Choroid plexus epithelial cell (primary cell): Measurements from ENCODE around the gene TCERG1L.

ENCODE experiments used
- DNase-seq: peaks from one replicate; pipeline ENCODE4 v3.0.0-alpha.2; 2010; ENCODE audit warnings: low read depth
- H3K4me3 ChIP-seq: 2 replicates; pipeline ENCODE4 v1.5.1; 2011; ENCODE audit warnings: low read depth, mild to moderate bottlenecking, control low read depth, low read length, moderate library complexity
- CTCF ChIP-seq: conservative IDR thresholded peaks from 2 replicates; pipeline ENCODE4 v1.5.1; 2011; ENCODE audit warnings: low read depth, mild to moderate bottlenecking, control low read depth, inconsistent platforms, low read length, moderate library complexity

The TCERG1L gene

GRCh38 chr10:131065673-131066305, 245.7 kb downstream of the TCERG1L start:
- no peak for TF ChIP-seq CTCF
- no peak overlapping the region for H3K4me3 ChIP-seq
- peak; percentile 13 for DNase-seq

- no peak for DNase-seq
- TF ChIP-seq CTCF: no peak
- no peak overlapping the region for H3K4me3 ChIP-seq
Measured at GRCh38 chr10:131063311-131063710, 248.2 kb downstream of the TCERG1L start.

- no peak overlapping the region for H3K4me3 ChIP-seq
- TF ChIP-seq CTCF: no peak
- no peak for DNase-seq
Measured at GRCh38 chr10:131062621-131063260, 248.8 kb downstream of the TCERG1L start.

- no peak for TF ChIP-seq CTCF
- no peak overlapping the region for H3K4me3 ChIP-seq
- no peak for DNase-seq
Measured at GRCh38 chr10:131061216-131061615, 250.3 kb downstream of the TCERG1L start.

- no peak for DNase-seq
- no peak overlapping the region for H3K4me3 ChIP-seq
- no peak for TF ChIP-seq CTCF
Measured at GRCh38 chr10:131059881-131060280, 251.6 kb downstream of the TCERG1L start.

- no peak for TF ChIP-seq CTCF
- no peak overlapping the region for H3K4me3 ChIP-seq
- no peak for DNase-seq
Measured at GRCh38 chr10:131058799-131059198, 252.7 kb downstream of the TCERG1L start.

GRCh38 chr10:131056781-131057180, 254.7 kb downstream of the TCERG1L start:
- DNase-seq: no peak
- no peak overlapping the region for H3K4me3 ChIP-seq
- TF ChIP-seq CTCF: no peak
